ENCODE results near the gene ZCCHC18. TPM values are rescaled to one million over a fixed set of nuclear protein-coding genes. Genes with fewer than 3 reads are reported as not detected.

ZCCHC18 gene
- polyA plus RNA-seq, 2 of the 4 experiments (the other 2 are of a cell fraction): 0.19 to 0.35 TPM

DNA sequence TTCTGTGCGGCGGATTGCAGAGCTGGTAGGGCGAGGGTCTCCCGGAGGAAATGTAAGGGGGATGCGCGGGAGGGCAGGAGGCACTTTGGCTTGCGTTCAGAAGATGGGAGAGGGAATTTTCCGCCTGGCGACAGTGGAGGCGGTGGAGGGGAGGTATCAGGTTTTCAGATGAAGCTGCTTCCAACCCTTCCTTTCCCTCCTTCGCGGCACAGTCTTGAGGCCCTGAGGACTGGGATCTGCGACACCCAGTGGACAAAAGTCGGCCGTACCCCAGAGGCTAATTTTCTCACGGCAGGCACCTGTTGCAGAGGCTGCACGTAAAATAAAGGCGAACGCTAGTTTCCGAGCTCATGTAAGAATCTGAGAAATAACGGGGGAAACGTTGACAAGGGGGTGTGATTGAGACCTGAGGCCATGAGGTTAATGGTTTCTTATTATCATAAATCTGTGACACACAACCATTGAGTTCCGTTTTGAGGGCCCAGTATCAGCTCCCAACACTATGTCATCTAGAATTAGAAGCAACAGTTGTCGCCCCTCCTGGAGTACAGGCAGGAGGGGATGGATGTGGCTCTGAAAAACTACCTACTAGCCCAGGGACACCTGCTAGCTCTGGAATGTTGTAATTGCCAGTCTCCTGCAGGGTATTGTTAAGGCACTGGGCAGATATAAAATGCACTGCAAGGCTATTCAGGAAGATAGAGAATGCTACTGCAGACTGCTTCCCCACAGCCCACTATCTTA lies 1.1 kb downstream of the ZCCHC18 start:
- ATAC-seq (peak; percentile 85 to 94), DNase-seq (ENCODE audit: low read depth in 1 of 2, low spot score in 1 of 2) (peak; percentile 29 to 69), FAIRE-seq (peak; percentile 97)
- ChIA-PET POLR2A (interaction anchor here (0.6 kb wide), 1 partner anchor 427 kb away, joined by 3 read pairs; no protein-coding TSS in a partner anchor), CTCF (interaction anchor here (0.6 to 3.1 kb wide), 14 partner anchors 9 to 269 kb away, joined by 3 to 18 read pairs (median 4); no protein-coding TSS in a partner anchor)
- no peaks in the 10 kb centered on the region for H3K4me1 ChIP-seq
- WGBS (ENCODE audit: missing lambda C conversion rate): 4% methylated on average over 18 of the region's 24 CpGs
- no peaks in the 10 kb centered on the region for H3K9me3 ChIP-seq
- H3K27ac ChIP-seq: 0 out of 6 replicates have a peak overlapping the region, but pooled peaks of 1 of the 2 experiments have one; percentile 66
- H3K4me2 ChIP-seq: peak overlapping the region; percentile 99
- H3K4me3 ChIP-seq: peak overlapping the region; percentile 60
- TF ChIP-seq ZFP36 (IDR thresholded peaks at IDR 0.05; ENCODE audit: borderline replicate concordance, partially characterized antibody): no peak
- peak; percentile 63 for TF ChIP-seq SMC3 (IDR thresholded peaks at IDR 0.05)
- peak; percentile 43 to 52; a peak in 3 of 5 replicates for TF ChIP-seq RAD21 (conservative IDR thresholded peaks at IDR 0.05 in 1 of 2, IDR thresholded peaks at IDR 0.05 in 1 of 2)
- no peak for TF ChIP-seq TFCP2L1 (CRISPR knock-in tag; IDR thresholded peaks at IDR 0.05)
- no peak for TF ChIP-seq NR3C1 (IDR thresholded peaks at IDR 0.05)
- TF ChIP-seq, protein P1, sequence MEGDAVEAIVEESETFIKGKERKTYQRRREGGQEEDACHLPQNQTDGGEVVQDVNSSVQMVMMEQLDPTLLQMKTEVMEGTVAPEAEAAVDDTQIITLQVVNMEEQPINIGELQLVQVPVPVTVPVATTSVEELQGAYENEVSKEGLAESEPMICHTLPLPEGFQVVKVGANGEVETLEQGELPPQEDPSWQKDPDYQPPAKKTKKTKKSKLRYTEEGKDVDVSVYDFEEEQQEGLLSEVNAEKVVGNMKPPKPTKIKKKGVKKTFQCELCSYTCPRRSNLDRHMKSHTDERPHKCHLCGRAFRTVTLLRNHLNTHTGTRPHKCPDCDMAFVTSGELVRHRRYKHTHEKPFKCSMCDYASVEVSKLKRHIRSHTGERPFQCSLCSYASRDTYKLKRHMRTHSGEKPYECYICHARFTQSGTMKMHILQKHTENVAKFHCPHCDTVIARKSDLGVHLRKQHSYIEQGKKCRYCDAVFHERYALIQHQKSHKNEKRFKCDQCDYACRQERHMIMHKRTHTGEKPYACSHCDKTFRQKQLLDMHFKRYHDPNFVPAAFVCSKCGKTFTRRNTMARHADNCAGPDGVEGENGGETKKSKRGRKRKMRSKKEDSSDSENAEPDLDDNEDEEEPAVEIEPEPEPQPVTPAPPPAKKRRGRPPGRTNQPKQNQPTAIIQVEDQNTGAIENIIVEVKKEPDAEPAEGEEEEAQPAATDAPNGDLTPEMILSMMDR (IDR thresholded peaks at IDR 0.05): peak; percentile 49
- TF ChIP-seq, protein P2, sequence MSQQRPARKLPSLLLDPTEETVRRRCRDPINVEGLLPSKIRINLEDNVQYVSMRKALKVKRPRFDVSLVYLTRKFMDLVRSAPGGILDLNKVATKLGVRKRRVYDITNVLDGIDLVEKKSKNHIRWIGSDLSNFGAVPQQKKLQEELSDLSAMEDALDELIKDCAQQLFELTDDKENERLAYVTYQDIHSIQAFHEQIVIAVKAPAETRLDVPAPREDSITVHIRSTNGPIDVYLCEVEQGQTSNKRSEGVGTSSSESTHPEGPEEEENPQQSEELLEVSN (IDR thresholded peaks at IDR 0.05; ENCODE audit: borderline replicate concordance, low read depth): peak; percentile 52; the same call in 1 of the 2 replicates
- TF ChIP-seq, protein P3, sequence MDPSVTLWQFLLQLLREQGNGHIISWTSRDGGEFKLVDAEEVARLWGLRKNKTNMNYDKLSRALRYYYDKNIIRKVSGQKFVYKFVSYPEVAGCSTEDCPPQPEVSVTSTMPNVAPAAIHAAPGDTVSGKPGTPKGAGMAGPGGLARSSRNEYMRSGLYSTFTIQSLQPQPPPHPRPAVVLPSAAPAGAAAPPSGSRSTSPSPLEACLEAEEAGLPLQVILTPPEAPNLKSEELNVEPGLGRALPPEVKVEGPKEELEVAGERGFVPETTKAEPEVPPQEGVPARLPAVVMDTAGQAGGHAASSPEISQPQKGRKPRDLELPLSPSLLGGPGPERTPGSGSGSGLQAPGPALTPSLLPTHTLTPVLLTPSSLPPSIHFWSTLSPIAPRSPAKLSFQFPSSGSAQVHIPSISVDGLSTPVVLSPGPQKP (IDR thresholded peaks at IDR 0.05; ENCODE audit: low read depth, low read length): no peak
- TF ChIP-seq, protein P4, sequence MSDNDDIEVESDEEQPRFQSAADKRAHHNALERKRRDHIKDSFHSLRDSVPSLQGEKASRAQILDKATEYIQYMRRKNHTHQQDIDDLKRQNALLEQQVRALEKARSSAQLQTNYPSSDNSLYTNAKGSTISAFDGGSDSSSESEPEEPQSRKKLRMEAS (IDR thresholded peaks at IDR 0.05): peak; percentile 34; the same call in 1 of the 2 replicates
- TF ChIP-seq NPAS2 (CRISPR knock-in tag; IDR thresholded peaks at IDR 0.05; ENCODE audit: borderline replicate concordance): no peak
- no peak for TF ChIP-seq CHD2 (IDR thresholded peaks at IDR 0.05; ENCODE audit: low read length, partially characterized antibody)
- TF ChIP-seq KDM5A (IDR thresholded peaks at IDR 0.05): no peak

DNA sequence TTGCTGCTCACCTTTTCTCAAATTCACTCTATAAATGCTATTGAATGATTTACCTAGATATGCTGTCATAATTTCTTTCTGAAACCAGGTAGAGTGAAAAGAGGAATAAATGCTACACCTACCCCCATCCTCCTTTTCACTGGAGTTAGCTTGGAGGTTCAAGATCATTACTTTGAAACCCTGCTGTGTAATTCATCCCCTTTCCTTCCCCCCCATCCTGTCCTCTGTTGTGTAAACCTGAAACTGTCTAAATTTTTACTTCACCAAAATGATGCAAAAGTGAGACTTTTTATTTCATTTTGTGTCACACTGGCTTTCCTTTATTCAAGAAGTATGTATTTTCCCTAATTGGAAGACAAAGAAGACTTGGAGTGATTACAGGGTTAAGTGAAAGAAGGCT lies 5.4 kb downstream of the ZCCHC18 start:
- TF ChIP-seq HOXB13 (CRISPR knock-in tag; IDR thresholded peaks at IDR 0.05; ENCODE audit: low read depth): no peak
- no peak for TF ChIP-seq KDM5A (IDR thresholded peaks at IDR 0.05)
- TF ChIP-seq TP53 (CRISPR knock-in tag; IDR thresholded peaks at IDR 0.05): no peak
- no peak for TF ChIP-seq ZSCAN20 (CRISPR knock-in tag; IDR thresholded peaks at IDR 0.05)
- TF ChIP-seq, protein P4 (IDR thresholded peaks at IDR 0.05): no peak
- no peak for TF ChIP-seq EP300 (IDR thresholded peaks at IDR 0.05)
- no peak for TF ChIP-seq MAZ (IDR thresholded peaks at IDR 0.05; ENCODE audit: borderline replicate concordance, low read depth, low read length)
- TF ChIP-seq NR3C1 (IDR thresholded peaks at IDR 0.05): no peak
- TF ChIP-seq, protein P3 (IDR thresholded peaks at IDR 0.05; ENCODE audit: low read depth, low read length): no peak
- POLR2A ChIA-PET: no interaction called here
- no peak overlapping the region for H3K4me2 ChIP-seq
- DNase-seq (ENCODE audit: low read depth in 1 of 2, low spot score in 1 of 2) (no peak), FAIRE-seq (peak; percentile 79), ATAC-seq (no peak)
- H3K4me1 ChIP-seq: no peaks in the 10 kb centered on the region
- no peaks in the 10 kb centered on the region for H3K9me3 ChIP-seq
- no peak overlapping the region for H3K4me3 ChIP-seq
- H3K27ac ChIP-seq: no peak overlapping the region
- CTCF ChIA-PET: interaction anchor here (2.2 kb wide), 1 partner anchor 23 kb away, joined by 5 read pairs; no protein-coding TSS in a partner anchor
